GM13976 (cell line): ENCODE data around the gene CDK5RAP2.

Experiments
- DNase-seq: peaks from one replicate; pipeline ENCODE4 v3.0.0; 2012; ENCODE audit warnings: low spot score
- CTCF ChIP-seq: IDR thresholded peaks from 2 replicates; pipeline ENCODE4 v1.5.1; 2012; ENCODE audit warnings: borderline replicate concordance, mild to moderate bottlenecking; ENCODE audit not compliant: insufficient read depth; ENCODE audit errors: extremely low read depth, missing control alignments, control extremely low read depth
- in situ Hi-C: fragments of 300-500 bp; cut with MboI; formaldehyde crosslinking; loops from one replicate; pipeline ENCODE4 v1.12.0; 2022; ENCODE audit warnings: low sequenced_read_pairs, mixed read lengths, inconsistent platforms; ENCODE audit not compliant: unreplicated experiment

The CDK5RAP2 gene

GRCh38 chr9:120378680-120379079 lies 201.3 kb downstream of the CDK5RAP2 start:
- no peak for TF ChIP-seq CTCF
- no peak for DNase-seq
- in situ Hi-C loops = no loop called here

DNA sequence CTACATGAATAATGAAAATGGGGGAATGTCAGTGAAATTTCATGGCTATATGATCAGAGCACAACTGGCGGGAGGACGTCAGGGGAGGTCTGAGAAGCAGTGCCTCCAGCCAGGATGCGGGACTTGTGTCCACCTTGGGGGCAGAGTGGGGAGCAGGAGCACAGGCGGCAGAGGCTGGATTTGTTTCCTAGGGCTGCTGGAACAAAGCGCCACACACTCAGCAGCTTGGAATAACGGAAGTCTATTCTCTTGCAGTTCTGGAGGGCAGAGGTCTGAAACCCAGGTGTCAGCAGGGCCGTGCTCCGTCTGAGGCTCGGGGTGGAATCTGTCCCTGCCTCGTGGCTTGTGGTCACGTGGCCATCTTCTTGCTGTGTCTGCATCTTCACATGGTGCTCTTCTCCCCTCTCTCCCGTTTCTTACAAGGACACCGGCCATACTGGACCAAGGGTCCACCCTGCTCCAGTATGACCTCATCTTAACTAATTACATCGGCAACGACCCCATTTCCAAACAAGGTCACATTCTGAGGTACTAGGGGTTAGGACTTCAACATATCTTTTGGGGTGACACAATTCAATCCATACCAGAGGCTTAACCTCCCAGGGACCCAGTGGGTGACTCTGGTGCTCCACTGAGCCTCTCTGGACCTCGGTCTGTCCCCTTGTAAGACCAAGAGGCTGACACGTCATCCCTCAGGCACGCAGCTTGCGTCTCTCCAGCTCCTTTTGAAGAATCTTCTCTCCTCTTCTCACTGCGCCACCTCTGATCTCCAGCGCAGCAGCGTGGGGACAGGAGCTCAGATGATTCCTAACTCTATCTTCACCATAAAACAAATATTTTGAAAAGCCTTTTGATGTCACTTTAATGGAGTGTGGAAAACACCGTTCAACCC lies 202.5 kb downstream of the CDK5RAP2 start:
- TF ChIP-seq CTCF = no peak
- DNase-seq = no peak
- in situ Hi-C loops = no loop called here

DNA sequence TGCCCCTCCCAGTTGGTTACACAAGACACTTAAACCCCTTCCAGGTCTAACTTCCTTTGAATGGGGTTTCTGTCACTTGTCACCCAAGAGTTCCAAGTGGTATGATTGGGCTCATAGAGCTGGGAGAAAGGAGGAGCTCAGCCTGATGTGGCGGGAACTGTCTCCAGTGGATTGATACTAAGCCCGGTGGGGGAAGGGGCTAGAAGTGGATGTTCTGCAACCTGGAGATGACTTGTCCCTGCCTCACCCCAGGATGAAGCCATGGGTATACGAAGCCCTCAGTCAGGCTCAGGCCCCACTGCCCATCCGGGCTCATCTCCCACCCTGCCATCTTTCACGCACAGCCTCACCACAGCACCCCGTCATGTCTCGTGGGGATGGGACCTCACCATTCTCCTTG lies 203.9 kb downstream of the CDK5RAP2 start:
- in situ Hi-C loops = no loop called here
- TF ChIP-seq CTCF = no peak
- DNase-seq = no peak

- in situ Hi-C loops = no loop called here
- DNase-seq = no peak
- no peak for TF ChIP-seq CTCF
Measured at GRCh38 chr9:120375316-120375715, 204.7 kb downstream of the CDK5RAP2 start.

GRCh38 chr9:120374817-120375216 lies 205.2 kb downstream of the CDK5RAP2 start:
- DNase-seq = no peak
- in situ Hi-C loops = no loop called here

GRCh38 chr9:120374239-120374638 lies 205.7 kb downstream of the CDK5RAP2 start:
- TF ChIP-seq CTCF = no peak
- in situ Hi-C loops = no loop called here

More at GRCh38 chr9:120374817-120375216, 205.2 kb downstream of the CDK5RAP2 start:
- no peak for TF ChIP-seq CTCF

More at GRCh38 chr9:120374239-120374638, 205.7 kb downstream of the CDK5RAP2 start:
- no peak for DNase-seq
